A549 (cell line): Measurements from ENCODE around the gene PLEKHA4. TPM values are rescaled to one million over a fixed set of nuclear protein-coding genes. Genes with fewer than 3 reads are reported as not detected.
"Not testable (repeated sequence)": the region's sequence is repeated elsewhere in the genome, so short reads cannot be mapped to it uniquely, and the experiment has no call there.

Experiments used
- ATAC-seq, 2 experiments: fragments of 200-7000 bp in 1 of 2; fragments of >200 bp in 1 of 2; cut with Nextera tagmentation in 1 of 2; cut with Tn5 transposase in 1 of 2; 3 replicates each; pipeline versions ENCODE4 v1.8.0 to v1.9.1; 2018 to 2020; ENCODE audit warnings: mild to moderate bottlenecking in 1 of 2, moderate library complexity in 1 of 2
- CTCF ChIA-PET: fragments of 300-600 bp; sonication (Branson Sonifier 250); formaldehyde crosslinking; extraction: SDS; loops from one replicate; lab custom pipeline; 2021; ENCODE audit warnings: antibody characterized with exemption, inconsistent platforms; lab: Yijun Ruan, JAX
- POLR2A ChIA-PET: fragments of 350-600 bp; formaldehyde crosslinking; extraction: SDS; loops from one replicate; lab custom pipeline; 2021; ENCODE audit warnings: antibody characterized with exemption, inconsistent platforms; lab: Yijun Ruan, JAX
- DNase-seq, 2 experiments: peaks; one replicate each; pipeline versions ENCODE4 v3.0.0 to v3.0.0-alpha.2; 2011 to 2016; ENCODE audit warnings: low read depth in 1 of 2, low spot score in 1 of 2
- FAIRE-seq: peaks from 2 replicates; lab custom pipeline; 2011; peaks lifted over from hg19 to GRCh38; lab: Jason Lieb, UNC
- H3K27ac ChIP-seq, 2 experiments: fragments of >200 bp; sonication (Bioruptor Twin); formaldehyde crosslinking; 3 replicates each; pipeline ENCODE4 v1.5.1; 2016 to 2017
- H3K4me1 ChIP-seq: fragments of >200 bp; sonication (Bioruptor Twin); formaldehyde crosslinking; 3 replicates; pipeline ENCODE4 v1.6.1; 2016
- H3K4me2 ChIP-seq: fragments of >200 bp; sonication (Bioruptor Twin); formaldehyde crosslinking; 3 replicates; pipeline ENCODE4 v1.6.1; 2016
- H3K4me3 ChIP-seq: fragments of >200 bp; sonication (Bioruptor Twin); formaldehyde crosslinking; 3 replicates; pipeline ENCODE4 v1.5.1; 2016
- H3K9me3 ChIP-seq: fragments of >200 bp; sonication (Bioruptor Twin); formaldehyde crosslinking; 3 replicates; pipeline ENCODE4 v1.6.1; 2016
- EHF ChIP-seq: fragments of 250-450 bp; sonication (Bioruptor Pico); IDR thresholded peaks from 2 replicates; pipeline ENCODE4 v1.5.0; 2020; ENCODE audit warnings: mild to moderate bottlenecking
- GATA3 ChIP-seq: IDR thresholded peaks from 2 replicates; pipeline ENCODE4 v1.6.1; 2012; ENCODE audit warnings: borderline replicate concordance
- HDAC2 ChIP-seq: fragments of 200-600 bp; sonication (generic); IDR thresholded peaks from 2 replicates; pipeline ENCODE4 v1.6.1; 2016
- HOXA7 ChIP-seq: fragments of 250-450 bp; sonication (Bioruptor Pico); IDR thresholded peaks from 2 replicates; pipeline ENCODE4 v1.5.0; 2020; ENCODE audit warnings: mild to moderate bottlenecking, moderate library complexity
- JUN ChIP-seq, 2 experiments: fragments of >200 bp; sonication (Bioruptor Twin); formaldehyde crosslinking; IDR thresholded peaks; 2 replicates in 1 of 2; 3 replicates in 1 of 2; pipeline ENCODE4 v1.6.1; 2016 to 2017
- KDM1A ChIP-seq: fragments of 200-600 bp; sonication (generic); IDR thresholded peaks from 2 replicates; pipeline ENCODE4 v1.6.1; 2016; ENCODE audit warnings: low read depth, mild to moderate bottlenecking
- KDM5A ChIP-seq: fragments of 200-600 bp; sonication (generic); IDR thresholded peaks from 2 replicates; pipeline ENCODE4 v1.6.1; 2016; ENCODE audit warnings: antibody characterized with exemption, mild to moderate bottlenecking
- RARB ChIP-seq: fragments of 250-450 bp; sonication (Bioruptor Pico); IDR thresholded peaks from 2 replicates; pipeline ENCODE4 v1.8.0; 2021; ENCODE audit warnings: mild to moderate bottlenecking, moderate library complexity
- RCOR1 ChIP-seq: fragments of 150-350 bp; IDR thresholded peaks from 2 replicates; pipeline ENCODE4 v1.6.1; 2014; ENCODE audit warnings: antibody characterized with exemption, low read length, low read depth
- SMC3 ChIP-seq: fragments of >200 bp; sonication (Bioruptor Twin); formaldehyde crosslinking; IDR thresholded peaks from 3 replicates; pipeline ENCODE4 v1.6.1; 2018; ENCODE audit warnings: inconsistent platforms
- ZC3H11A ChIP-seq: fragments of 450-650 bp; IDR thresholded peaks from 2 replicates; pipeline ENCODE4 v1.6.1; 2014; ENCODE audit warnings: antibody characterized with exemption, mild to moderate bottlenecking
- ZFP36 ChIP-seq: fragments of 450-650 bp; IDR thresholded peaks from 2 replicates; pipeline ENCODE4 v1.6.1; 2014; ENCODE audit warnings: borderline replicate concordance; ENCODE audit not compliant: partially characterized antibody
- ZSCAN20 ChIP-seq: fragments of 250-450 bp; sonication (Bioruptor Pico); IDR thresholded peaks from 2 replicates; pipeline ENCODE4 v1.8.0; 2022; ENCODE audit warnings: mild to moderate bottlenecking, moderate library complexity
- WGBS: methylation state at CpG from one replicate; pipeline ENCODE4 v1.1.6; 2017; ENCODE audit errors: missing lambda C conversion rate; 5-methylcytosine and 5-hydroxymethylcytosine counted together
- polyA plus RNA-seq, 4 experiments: library from polyadenylated mRNA; depleted of rRNA in 3 of 4; stranded (reverse); fragments of >200 nt; fragmentation: RNase III in 1 of 4; extraction: RNeasy Plus Mini Kit Qiagen cat#74134 plus additional on column Dnase treatment in 1 of 4; gene quantifications; 2 replicates in 3 of 4; 3 replicates in 1 of 4; pipeline ENCODE4 v1.2.3, GENCODE V29; 2011 to 2017
- TF ChIP-seq, protein P1 (sequence below): IDR thresholded peaks from 2 replicates; pipeline ENCODE4 v1.6.1; 2012; ENCODE audit warnings: low read depth, borderline replicate concordance
- TF ChIP-seq, protein P2 (sequence below): IDR thresholded peaks from 2 replicates; pipeline ENCODE4 v1.6.1; 2012
- TF ChIP-seq, protein P3 (sequence below): fragments of >200 bp; sonication (Bioruptor Twin); formaldehyde crosslinking; IDR thresholded peaks from 3 replicates; pipeline ENCODE4 v1.5.1; 2016
- TF ChIP-seq, protein P4 (sequence below): fragments of >200 bp; sonication (Bioruptor Twin); formaldehyde crosslinking; IDR thresholded peaks from 2 replicates; pipeline ENCODE4 v1.6.1; 2016
- TF ChIP-seq, protein P5 (sequence below): fragments of 250-450 bp; sonication (Bioruptor Pico); IDR thresholded peaks from 2 replicates; pipeline ENCODE4 v1.5.0; 2020; ENCODE audit warnings: low read depth, mild to moderate bottlenecking, moderate library complexity
- TF ChIP-seq, protein P6 (sequence below): fragments of 150-350 bp; IDR thresholded peaks from 2 replicates; pipeline ENCODE4 v1.6.1; 2014; ENCODE audit warnings: low read depth, mild to moderate bottlenecking, low read length

PLEKHA4 gene
- polyA plus RNA-seq, 2 of the 4 experiments (the other 2 are of a cell fraction), result 0.34 to 0.46 TPM

DNA sequence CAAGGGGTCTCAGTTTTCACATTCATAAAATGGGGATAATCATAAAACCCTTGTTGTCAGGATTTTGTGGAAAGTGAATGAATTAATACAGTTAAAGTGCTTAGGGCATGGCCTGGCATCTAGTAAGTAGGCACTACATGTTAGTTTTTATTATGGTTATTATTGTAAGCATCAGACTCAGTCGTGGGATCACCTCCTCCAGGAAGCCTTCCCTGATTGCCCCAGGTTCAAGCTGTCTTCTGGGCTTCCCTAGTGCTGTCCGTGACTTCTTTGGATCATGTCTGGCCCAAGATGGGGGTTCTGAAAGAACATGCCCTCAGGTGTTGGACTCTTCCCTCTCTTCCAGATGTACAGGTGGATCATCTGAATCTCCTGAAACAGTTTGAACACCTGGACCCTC, 42.4 kb upstream of the PLEKHA4 start:
- DNase-seq (no peak), ATAC-seq (no peak)
- POLR2A ChIA-PET, result interaction anchor here (0.6 kb wide), 1 partner anchor 26 kb away, joined by 8 read pairs; no protein-coding TSS in a partner anchor
- TF ChIP-seq KDM1A, result peak; percentile 54; the same call in 1 of the 2 replicates
- TF ChIP-seq ZFP36, result peak; percentile 99
- TF ChIP-seq ZC3H11A, result no peak
- TF ChIP-seq, all 56 proteins: peak for 2
- 75% methylated on average over 2 of the region's 2 CpGs for WGBS
- Histone ChIP-seq H3K4me2 (no peak overlapping the region), H3K27ac (no peak overlapping the region), H3K4me1 (no peaks in the 10 kb centered on the region), H3K4me3 (no peak overlapping the region), H3K9me3 (no peaks in the 10 kb centered on the region)
- CTCF ChIA-PET, result interaction anchor here (0.5 to 2.8 kb wide), 5 partner anchors 10 to 83 kb away, joined by 3 to 16 read pairs (median 4); partner anchors contain the start of genes NUCB1 and RUVBL2
- FAIRE-seq, result no peak

DNA sequence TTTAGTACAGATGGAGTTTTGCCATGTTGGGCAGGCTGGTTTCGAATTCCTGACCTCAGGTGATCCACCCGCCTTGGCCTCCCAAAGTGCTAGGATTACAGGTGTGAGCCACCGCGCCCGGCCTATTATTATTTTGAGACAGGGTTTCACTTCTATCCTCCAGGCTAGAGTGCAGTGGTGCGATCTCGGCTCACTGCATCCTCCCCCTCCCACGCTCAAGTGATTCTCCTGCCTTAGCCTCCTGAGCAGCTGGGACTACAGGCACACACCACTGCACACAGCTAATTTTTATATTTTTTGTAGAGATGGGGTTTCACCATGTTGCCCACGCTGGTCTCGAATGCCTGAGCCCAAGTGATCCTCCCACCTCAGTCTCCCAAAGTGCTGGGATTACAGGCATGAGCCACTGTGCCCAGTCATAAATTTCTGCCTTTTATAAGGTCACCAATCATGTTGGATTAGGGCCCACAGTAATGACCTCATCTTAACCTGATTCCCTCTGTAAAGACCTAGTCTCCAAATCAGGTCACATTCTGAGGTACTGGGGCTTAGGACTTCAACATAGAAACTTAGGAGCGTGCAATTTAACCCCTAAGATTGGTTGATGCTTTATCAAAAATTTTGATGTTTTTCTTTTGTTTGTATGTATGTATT, 41.1 kb upstream of the PLEKHA4 start:
- H3K27ac ChIP-seq, DNase-seq, H3K9me3 ChIP-seq, POLR2A ChIA-PET, H3K4me3 ChIP-seq, ATAC-seq, H3K4me2 ChIP-seq, FAIRE-seq, H3K4me1 ChIP-seq: not testable (repeated sequence)
- WGBS, result 94% methylated on average over 11 of the region's 11 CpGs
- CTCF ChIA-PET, result interaction anchor here (1.2 to 2.8 kb wide), 2 partner anchors 9 kb away, joined by 3 to 16 read pairs; partner anchors contain the start of gene NUCB1

DNA sequence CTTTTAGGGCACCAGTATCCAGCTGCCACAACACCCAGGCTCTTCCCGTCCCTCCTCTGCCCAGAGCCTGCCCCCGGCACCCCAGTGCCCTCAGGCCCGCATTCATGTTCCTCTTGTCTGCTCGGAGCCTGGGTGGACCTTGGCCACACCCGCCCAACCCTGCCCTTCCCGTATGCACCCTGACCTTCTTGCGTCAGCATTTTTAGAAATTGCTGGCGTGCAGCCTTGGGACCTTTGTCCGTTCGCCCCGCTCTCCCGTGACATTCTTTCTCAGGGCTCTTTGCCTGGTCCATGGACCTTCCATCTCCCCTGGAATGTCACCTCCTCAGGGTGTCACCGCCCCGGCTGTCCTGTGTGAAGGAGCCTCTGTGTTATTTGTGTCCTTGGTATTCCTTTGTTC, 39.3 kb upstream of the PLEKHA4 start:
- 86% methylated on average over 14 of the region's 14 CpGs for WGBS
- Histone ChIP-seq H3K4me3 (no peak overlapping the region), H3K4me2 (no peak overlapping the region), H3K4me1 (no peaks in the 10 kb centered on the region; the same call in 2 of the 3 replicates), H3K9me3 (no peaks in the 10 kb centered on the region), H3K27ac (no peak overlapping the region; a peak in 1 of 6 replicates)
- ChIA-PET CTCF (interaction anchor here (1.3 kb wide), 1 partner anchor 11 kb away, joined by 3 read pairs; no protein-coding TSS in a partner anchor), POLR2A (no interaction called here)
- TF ChIP-seq RCOR1 (no peak), JUN (IDR thresholded peaks at IDR 0.05) (no peak), RARB (no peak), KDM5A (no peak), SMC3 (no peak), GATA3 (no peak), HDAC2 (no peak), ZSCAN20 (CRISPR knock-in tag) (no peak), ZC3H11A (no peak), HOXA7 (CRISPR knock-in tag) (no peak), EHF (CRISPR knock-in tag) (no peak)
- TF ChIP-seq, protein P1, sequence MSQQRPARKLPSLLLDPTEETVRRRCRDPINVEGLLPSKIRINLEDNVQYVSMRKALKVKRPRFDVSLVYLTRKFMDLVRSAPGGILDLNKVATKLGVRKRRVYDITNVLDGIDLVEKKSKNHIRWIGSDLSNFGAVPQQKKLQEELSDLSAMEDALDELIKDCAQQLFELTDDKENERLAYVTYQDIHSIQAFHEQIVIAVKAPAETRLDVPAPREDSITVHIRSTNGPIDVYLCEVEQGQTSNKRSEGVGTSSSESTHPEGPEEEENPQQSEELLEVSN, result no peak
- TF ChIP-seq, protein P2, sequence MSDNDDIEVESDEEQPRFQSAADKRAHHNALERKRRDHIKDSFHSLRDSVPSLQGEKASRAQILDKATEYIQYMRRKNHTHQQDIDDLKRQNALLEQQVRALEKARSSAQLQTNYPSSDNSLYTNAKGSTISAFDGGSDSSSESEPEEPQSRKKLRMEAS, result no peak
- TF ChIP-seq, protein P3, sequence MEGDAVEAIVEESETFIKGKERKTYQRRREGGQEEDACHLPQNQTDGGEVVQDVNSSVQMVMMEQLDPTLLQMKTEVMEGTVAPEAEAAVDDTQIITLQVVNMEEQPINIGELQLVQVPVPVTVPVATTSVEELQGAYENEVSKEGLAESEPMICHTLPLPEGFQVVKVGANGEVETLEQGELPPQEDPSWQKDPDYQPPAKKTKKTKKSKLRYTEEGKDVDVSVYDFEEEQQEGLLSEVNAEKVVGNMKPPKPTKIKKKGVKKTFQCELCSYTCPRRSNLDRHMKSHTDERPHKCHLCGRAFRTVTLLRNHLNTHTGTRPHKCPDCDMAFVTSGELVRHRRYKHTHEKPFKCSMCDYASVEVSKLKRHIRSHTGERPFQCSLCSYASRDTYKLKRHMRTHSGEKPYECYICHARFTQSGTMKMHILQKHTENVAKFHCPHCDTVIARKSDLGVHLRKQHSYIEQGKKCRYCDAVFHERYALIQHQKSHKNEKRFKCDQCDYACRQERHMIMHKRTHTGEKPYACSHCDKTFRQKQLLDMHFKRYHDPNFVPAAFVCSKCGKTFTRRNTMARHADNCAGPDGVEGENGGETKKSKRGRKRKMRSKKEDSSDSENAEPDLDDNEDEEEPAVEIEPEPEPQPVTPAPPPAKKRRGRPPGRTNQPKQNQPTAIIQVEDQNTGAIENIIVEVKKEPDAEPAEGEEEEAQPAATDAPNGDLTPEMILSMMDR, result no peak
- TF ChIP-seq, protein P4, sequence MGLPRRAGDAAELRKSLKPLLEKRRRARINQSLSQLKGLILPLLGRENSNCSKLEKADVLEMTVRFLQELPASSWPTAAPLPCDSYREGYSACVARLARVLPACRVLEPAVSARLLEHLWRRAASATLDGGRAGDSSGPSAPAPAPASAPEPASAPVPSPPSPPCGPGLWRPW, result no peak
- TF ChIP-seq, protein P5, sequence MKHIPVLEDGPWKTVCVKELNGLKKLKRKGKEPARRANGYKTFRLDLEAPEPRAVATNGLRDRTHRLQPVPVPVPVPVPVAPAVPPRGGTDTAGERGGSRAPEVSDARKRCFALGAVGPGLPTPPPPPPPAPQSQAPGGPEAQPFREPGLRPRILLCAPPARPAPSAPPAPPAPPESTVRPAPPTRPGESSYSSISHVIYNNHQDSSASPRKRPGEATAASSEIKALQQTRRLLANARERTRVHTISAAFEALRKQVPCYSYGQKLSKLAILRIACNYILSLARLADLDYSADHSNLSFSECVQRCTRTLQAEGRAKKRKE (CRISPR knock-in tag), result no peak
- TF ChIP-seq, protein P6, sequence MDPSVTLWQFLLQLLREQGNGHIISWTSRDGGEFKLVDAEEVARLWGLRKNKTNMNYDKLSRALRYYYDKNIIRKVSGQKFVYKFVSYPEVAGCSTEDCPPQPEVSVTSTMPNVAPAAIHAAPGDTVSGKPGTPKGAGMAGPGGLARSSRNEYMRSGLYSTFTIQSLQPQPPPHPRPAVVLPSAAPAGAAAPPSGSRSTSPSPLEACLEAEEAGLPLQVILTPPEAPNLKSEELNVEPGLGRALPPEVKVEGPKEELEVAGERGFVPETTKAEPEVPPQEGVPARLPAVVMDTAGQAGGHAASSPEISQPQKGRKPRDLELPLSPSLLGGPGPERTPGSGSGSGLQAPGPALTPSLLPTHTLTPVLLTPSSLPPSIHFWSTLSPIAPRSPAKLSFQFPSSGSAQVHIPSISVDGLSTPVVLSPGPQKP, result no peak
- FAIRE-seq (no peak), ATAC-seq (peak; percentile 17 to 36; a peak in 1 of 6 replicates), DNase-seq (no peak)
